HG03045 (cell line): ENCODE measurements around the gene S1PR4.
"Not testable (repeated sequence)": the region's sequence is repeated elsewhere in the genome, so short reads cannot be mapped to it uniquely, and the experiment has no call there.

Experiments used
- ATAC-seq: cut with Tn5 transposase; IDR thresholded peaks from one replicate; pipeline ENCODE4 v1.9.1; 2021; ENCODE audit warnings: mild to moderate bottlenecking, moderate library complexity; ENCODE audit not compliant: unreplicated experiment

The S1PR4 gene

GRCh38 chr19:3192684-3193083 is 14.1 kb downstream of the S1PR4 start:
- no peak for ATAC-seq

GRCh38 chr19:3193256-3194105 is 14.9 kb downstream of the S1PR4 start:
- ATAC-seq = no peak

- no peak for ATAC-seq
These were observed 15.8 kb downstream of the S1PR4 start for GRCh38 chr19:3194106-3195087.

- no peak for ATAC-seq
These were observed 17.7 kb downstream of the S1PR4 start for GRCh38 chr19:3196064-3196932.

- ATAC-seq = no peak
These were observed 18.3 kb downstream of the S1PR4 start for GRCh38 chr19:3196933-3197205.

GRCh38 chr19:3198901-3199700 is 20.5 kb downstream of the S1PR4 start:
- ATAC-seq = no peak

GRCh38 chr19:3201072-3201700 is 22.6 kb downstream of the S1PR4 start:
- no peak for ATAC-seq

GRCh38 chr19:3201911-3202310 is 23.3 kb downstream of the S1PR4 start:
- ATAC-seq = no peak

- ATAC-seq = no peak
These were observed 23.8 kb downstream of the S1PR4 start for GRCh38 chr19:3202346-3202745.

GRCh38 chr19:3202895-3203294 is 24.3 kb downstream of the S1PR4 start:
- not testable (repeated sequence) for ATAC-seq

GRCh38 chr19:3203805-3204645 is 25.5 kb downstream of the S1PR4 start:
- no peak for ATAC-seq

GRCh38 chr19:3204646-3205275 is 26.2 kb downstream of the S1PR4 start:
- ATAC-seq = no peak

- ATAC-seq = no peak
These were observed 27.8 kb downstream of the S1PR4 start for GRCh38 chr19:3206216-3206953.

- no peak for ATAC-seq
These were observed 29.1 kb downstream of the S1PR4 start for GRCh38 chr19:3207461-3208242.

- no peak for ATAC-seq
These were observed 30.0 kb downstream of the S1PR4 start for GRCh38 chr19:3208317-3209207.
